ENCODE measurements around the gene SPATA21.
A peak's percentile ranks its signal among the peaks of the same experiment; 100 is the strongest.
"Not testable (repeated sequence)": the region's sequence is repeated elsewhere in the genome, so short reads cannot be mapped to it uniquely, and the experiment has no call there.

Gene SPATA21

DNA sequence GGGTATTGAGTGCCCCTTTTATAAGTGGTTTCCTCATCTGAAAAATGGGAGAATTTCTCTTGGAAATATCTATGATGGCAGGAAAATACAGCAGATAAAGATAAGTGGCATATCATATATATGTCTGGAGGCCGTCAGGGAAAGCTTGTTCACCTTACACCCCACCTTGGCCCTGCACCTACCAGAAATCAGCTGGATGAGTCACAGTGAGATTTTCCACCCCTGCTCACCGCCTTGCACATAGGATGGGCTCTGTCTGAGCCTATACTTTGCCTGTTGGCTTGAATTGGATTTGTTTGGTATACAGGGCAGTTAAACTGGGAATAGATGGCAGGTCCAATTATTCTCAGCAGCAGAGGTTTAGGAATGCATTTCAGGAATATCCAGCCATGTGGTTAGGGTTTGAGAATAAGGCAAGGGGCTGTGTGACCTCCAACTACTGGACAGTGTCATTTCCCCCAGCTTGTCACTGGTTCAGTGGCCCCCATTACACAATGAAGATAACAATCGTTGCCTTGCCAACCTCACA lies at the start of gene SPATA21:
TSS of gene SPATA21 (minus strand) at position 479 of the 529 bp plus-strand sequence. CDS start 6,053 bp downstream, outside the sequence.
- no peak within 1 kb of the TSS for H3K4me3 Mint-ChIP-seq
- intact Hi-C loops (cut with micrococcal nuclease): no loop called here
- peak within 1 kb of the TSS; percentile 95 for H3K27ac Mint-ChIP-seq
- peaks cover 17% of the 10 kb centered on the region for H3K36me3 Mint-ChIP-seq (ENCODE audit: low read depth)
- H3K4me1 Mint-ChIP-seq (ENCODE audit: low read depth): peaks cover 44% of the 10 kb centered on the region
- no peaks in the 10 kb centered on the region for H3K9me3 Mint-ChIP-seq
- H3K27me3 Mint-ChIP-seq: peaks cover 4% of the 10 kb centered on the region

GRCh38 chr1:16487011-16487410 lies 49.8 kb upstream of the SPATA21 start:
- H3K27ac Mint-ChIP-seq; H3K27me3 Mint-ChIP-seq; H3K9me3 Mint-ChIP-seq; H3K4me1 Mint-ChIP-seq (ENCODE audit: low read depth); H3K4me3 Mint-ChIP-seq; intact Hi-C loops (cut with micrococcal nuclease): not testable (repeated sequence)
- H3K36me3 Mint-ChIP-seq (ENCODE audit: low read depth): peaks cover 84% of the 10 kb centered on the region

DNA sequence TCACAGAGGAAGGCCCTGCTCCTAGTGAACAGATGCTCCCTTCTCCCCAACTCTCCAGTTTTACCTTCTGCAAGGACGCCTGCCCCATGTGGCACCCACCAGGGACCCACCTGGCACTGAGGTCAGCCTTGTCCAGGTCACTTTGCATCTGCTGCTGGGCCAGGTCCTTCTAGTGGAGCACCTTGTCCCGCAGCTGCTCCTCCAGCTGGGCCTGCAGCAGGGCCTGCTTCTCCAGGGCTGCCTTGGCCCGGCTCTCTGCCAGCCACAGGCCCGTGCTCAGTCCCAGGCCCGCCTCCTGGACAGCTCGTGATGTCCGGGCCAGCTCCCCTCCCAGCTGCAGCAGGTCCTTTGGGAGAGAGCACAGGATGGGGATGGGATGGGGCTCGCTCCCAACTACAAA lies 49.1 kb upstream of the SPATA21 start:
- H3K4me1 Mint-ChIP-seq (ENCODE audit: low read depth); intact Hi-C loops (cut with micrococcal nuclease); H3K27ac Mint-ChIP-seq: not testable (repeated sequence)

DNA sequence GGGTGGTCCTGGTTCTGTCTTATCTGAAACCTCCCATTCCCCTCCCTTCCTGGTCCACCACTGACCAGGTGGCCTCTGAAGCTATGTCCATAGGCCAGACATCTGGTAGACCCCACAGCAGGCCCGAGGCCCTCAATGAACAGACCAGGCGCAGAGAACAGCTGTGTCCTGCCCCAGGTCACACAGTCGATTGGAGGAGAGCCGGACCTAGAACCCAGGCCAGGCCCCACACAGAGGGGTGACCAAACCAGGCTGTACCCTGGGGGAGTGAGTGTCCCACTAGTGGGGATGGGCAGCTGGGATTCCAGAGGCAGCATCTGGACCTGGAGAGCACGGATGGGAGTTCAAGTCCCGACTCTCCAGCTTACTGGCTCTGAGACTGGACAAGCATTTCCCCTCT lies 47.7 kb upstream of the SPATA21 start:
- Mint-ChIP-seq H3K4me3 (no peak overlapping the region), H3K9me3 (no peaks in the 10 kb centered on the region), H3K27me3 (no peaks in the 10 kb centered on the region), H3K36me3 (ENCODE audit: low read depth) (peaks cover 89% of the 10 kb centered on the region), H3K27ac (no peak overlapping the region), H3K4me1 (ENCODE audit: low read depth) (no peaks in the 10 kb centered on the region)
- intact Hi-C loops (cut with micrococcal nuclease): no loop called here

More for the DNA sequence above, 49.1 kb upstream of the SPATA21 start:
- H3K9me3 Mint-ChIP-seq, H3K27me3 Mint-ChIP-seq, H3K4me3 Mint-ChIP-seq: not testable (repeated sequence)
- peaks cover 89% of the 10 kb centered on the region for H3K36me3 Mint-ChIP-seq (ENCODE audit: low read depth)

- peaks cover 89% of the 10 kb centered on the region for H3K36me3 Mint-ChIP-seq (ENCODE audit: low read depth)
- intact Hi-C loops (cut with micrococcal nuclease): no loop called here
- no peak overlapping the region for H3K27ac Mint-ChIP-seq
- no peaks in the 10 kb centered on the region for H3K4me1 Mint-ChIP-seq (ENCODE audit: low read depth)
- H3K4me3 Mint-ChIP-seq: no peak overlapping the region
- H3K9me3 Mint-ChIP-seq: no peaks in the 10 kb centered on the region
- H3K27me3 Mint-ChIP-seq: no peaks in the 10 kb centered on the region
These were observed 47.2 kb upstream of the SPATA21 start for GRCh38 chr1:16484501-16484835.

DNA sequence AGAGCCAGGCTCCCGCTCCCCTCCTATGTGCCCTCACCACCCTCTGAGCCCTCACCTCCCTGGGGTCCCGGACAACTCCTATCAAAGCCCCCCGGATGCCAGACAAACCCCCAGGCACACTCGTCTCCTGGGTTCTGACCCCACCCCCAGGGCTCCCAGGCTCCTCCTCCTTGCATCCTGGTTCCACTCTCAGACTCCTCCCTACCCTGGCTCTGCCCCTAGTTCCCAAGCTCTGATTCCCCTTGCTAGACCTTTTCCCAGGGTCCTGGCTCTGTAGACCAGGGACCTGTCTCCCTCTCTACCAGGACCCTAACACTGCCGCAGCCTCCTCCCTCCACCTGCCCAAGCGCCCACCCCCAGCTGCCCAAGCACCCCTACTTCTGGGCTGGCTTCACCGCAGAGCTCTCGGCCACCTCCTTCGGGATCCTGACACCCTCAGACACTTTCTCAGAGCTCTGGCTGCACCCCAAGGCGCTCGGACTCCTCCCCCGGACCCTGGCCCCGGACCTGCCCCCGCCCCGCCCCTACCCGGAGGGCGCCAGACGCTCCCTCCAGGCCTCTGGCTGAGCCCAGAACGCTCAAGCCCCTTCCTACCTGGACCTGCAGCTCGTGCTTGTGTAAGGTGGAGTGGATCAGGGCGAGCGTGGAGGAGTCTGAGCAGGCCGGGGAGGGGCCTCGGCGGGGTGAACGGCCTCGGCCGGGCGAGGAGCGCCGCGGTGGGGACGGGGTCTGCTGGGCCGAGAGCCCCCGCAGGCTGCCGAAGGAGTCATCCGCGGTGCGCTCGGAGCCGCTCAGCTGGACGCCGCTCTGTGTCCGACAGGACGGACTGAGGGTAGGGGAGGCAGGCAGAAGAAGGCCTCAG lies 46.6 kb upstream of the SPATA21 start:
- H3K27ac Mint-ChIP-seq; H3K27me3 Mint-ChIP-seq; H3K9me3 Mint-ChIP-seq; H3K4me1 Mint-ChIP-seq (ENCODE audit: low read depth); H3K4me3 Mint-ChIP-seq; intact Hi-C loops (cut with micrococcal nuclease): not testable (repeated sequence)
- peaks cover 90% of the 10 kb centered on the region for H3K36me3 Mint-ChIP-seq (ENCODE audit: low read depth)

DNA sequence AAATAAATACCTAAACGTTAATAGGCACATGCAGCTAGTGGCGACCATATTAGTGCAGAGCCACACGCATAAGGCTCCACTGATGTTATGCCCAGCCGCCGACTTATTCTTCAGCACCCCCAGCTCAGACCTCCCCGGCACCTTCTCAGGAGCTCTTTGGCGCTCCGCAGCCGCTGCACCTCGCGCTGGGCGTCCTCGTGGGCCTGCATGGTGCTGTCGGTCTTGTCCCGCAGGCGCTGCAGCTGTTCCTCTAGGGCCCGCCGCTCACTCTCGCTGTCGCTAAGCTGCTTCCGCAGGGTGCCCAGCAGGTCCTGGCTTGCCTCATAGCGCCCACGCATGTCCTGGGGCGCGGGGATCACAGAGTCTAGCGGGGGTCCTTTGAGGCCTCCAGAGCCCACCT lies 45.9 kb upstream of the SPATA21 start:
- H3K9me3 Mint-ChIP-seq; intact Hi-C loops (cut with micrococcal nuclease); H3K27me3 Mint-ChIP-seq; H3K4me1 Mint-ChIP-seq (ENCODE audit: low read depth); H3K4me3 Mint-ChIP-seq; H3K27ac Mint-ChIP-seq: not testable (repeated sequence)
- H3K36me3 Mint-ChIP-seq (ENCODE audit: low read depth): peaks cover 90% of the 10 kb centered on the region

DNA sequence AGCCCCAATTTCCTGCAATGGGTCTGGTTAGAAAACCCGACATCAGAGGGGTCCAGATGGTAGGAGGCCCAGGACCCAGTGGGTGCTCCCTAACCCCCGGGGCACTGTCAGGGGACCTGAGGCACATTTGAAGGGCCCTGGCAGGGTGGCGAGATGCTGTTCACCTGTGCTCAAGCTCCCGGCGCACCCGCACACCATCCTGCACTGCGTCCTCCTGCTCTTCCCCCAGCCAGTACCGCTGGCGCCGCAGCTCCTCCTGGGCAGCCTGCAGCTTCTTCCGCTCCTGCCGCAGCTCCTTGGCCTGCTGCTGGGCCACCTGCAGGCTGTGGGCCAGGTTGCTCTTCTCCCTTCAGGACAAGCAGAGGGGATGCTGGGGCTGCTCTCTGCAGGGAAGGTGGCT lies 40.9 kb upstream of the SPATA21 start:
- Mint-ChIP-seq H3K9me3 (no peaks in the 10 kb centered on the region), H3K36me3 (ENCODE audit: low read depth) (peaks cover 97% of the 10 kb centered on the region), H3K4me3 (no peak overlapping the region), H3K27me3 (no peaks in the 10 kb centered on the region), H3K4me1 (ENCODE audit: low read depth) (peaks cover 9% of the 10 kb centered on the region), H3K27ac (peak overlapping the region; percentile 7)
- intact Hi-C loops (cut with micrococcal nuclease): no loop called here

DNA sequence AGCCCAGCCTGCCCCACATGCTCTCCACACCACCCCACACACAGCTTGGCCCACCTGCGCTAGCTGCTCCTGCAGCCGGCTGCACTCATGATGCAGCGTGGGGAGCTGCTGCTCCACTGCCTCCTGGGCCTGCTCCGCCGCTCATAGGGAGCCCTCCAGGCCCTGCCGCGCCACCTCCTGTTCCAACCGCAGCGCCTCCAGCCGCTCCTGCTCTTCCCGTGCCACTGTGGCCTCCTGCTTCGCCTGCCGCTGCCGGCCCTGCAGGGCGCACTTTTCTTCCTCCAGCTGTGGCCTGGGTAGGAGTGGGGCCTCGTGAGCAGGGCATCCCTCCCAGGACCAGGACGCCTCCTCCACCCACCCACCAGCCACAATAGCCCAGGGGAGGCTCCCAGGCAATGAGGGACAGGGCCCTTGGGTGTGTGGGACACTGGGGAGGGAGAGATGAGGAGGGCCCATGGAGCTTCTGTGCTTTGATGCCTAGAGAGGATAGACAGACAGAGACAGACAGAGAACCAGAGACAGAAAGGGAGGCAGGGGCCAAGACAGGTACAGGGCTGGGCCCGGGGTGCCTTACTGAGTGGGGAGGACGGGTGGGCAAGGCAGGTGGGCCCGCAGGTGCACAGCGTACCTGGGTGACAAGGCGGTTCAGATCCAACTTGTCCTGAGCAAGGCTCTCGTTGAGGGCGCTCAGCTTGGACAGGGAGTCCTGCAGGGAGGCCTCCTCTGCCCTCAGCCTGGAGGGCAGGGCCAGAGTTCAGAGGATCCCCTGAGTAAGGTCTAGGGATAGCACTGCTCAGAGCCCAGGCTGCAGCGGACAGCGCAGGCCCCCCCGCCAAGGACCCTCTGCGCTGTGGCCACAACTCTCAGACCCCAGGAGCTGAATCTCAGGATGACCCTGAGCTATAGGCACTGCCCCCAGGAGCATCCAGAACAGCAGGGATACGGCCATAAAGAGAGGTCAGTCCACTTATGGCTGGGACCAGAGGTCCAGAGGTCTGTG lies 38.8 kb upstream of the SPATA21 start:
- H3K36me3 Mint-ChIP-seq (ENCODE audit: low read depth): peaks cover 98% of the 10 kb centered on the region
- H3K4me3 Mint-ChIP-seq; H3K27me3 Mint-ChIP-seq; intact Hi-C loops (cut with micrococcal nuclease); H3K9me3 Mint-ChIP-seq; H3K27ac Mint-ChIP-seq; H3K4me1 Mint-ChIP-seq (ENCODE audit: low read depth): not testable (repeated sequence)

- H3K27ac Mint-ChIP-seq; H3K4me1 Mint-ChIP-seq (ENCODE audit: low read depth); H3K27me3 Mint-ChIP-seq; intact Hi-C loops (cut with micrococcal nuclease); H3K4me3 Mint-ChIP-seq; H3K9me3 Mint-ChIP-seq: not testable (repeated sequence)
- peaks cover 95% of the 10 kb centered on the region for H3K36me3 Mint-ChIP-seq (ENCODE audit: low read depth)
These were observed 37.7 kb upstream of the SPATA21 start for GRCh38 chr1:16474891-16475290.

DNA sequence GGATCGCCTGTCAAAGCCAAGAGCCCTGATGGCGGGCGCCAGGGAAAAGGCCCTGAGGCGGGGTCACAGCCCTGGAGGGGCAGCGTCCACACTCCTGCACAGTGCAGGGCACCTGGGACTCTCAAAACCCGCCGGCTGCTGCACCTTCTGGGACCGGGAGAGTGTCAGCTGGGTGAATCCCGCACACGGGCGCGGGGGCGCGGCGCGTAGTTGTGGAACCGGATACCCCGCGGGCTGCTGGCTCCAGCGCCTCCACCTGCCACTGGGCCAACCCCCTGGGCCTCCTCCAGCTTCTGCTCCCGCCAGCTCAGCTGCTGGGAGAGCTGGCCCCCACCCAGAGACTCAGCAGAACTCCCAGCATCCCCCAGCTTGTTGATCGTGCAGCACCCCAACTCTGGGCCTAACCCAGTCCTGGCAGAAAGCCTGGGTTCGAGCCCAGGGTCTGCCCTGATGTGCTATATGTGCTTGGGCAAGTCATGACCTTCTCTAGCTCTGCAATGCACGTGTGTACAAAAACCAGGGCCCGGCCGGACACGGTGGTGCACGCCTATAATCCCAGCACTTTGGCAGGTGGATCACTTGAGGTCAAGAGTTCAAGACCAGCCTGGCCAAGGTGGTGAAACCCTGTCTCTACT lies 37.1 kb upstream of the SPATA21 start:
- intact Hi-C loops (cut with micrococcal nuclease): no loop called here
- H3K9me3 Mint-ChIP-seq: no peaks in the 10 kb centered on the region
- H3K36me3 Mint-ChIP-seq (ENCODE audit: low read depth): peaks cover 94% of the 10 kb centered on the region
- H3K27ac Mint-ChIP-seq: no peak overlapping the region
- no peaks in the 10 kb centered on the region for H3K27me3 Mint-ChIP-seq
- H3K4me1 Mint-ChIP-seq (ENCODE audit: low read depth): peaks cover 9% of the 10 kb centered on the region
- H3K4me3 Mint-ChIP-seq: no peak overlapping the region

DNA sequence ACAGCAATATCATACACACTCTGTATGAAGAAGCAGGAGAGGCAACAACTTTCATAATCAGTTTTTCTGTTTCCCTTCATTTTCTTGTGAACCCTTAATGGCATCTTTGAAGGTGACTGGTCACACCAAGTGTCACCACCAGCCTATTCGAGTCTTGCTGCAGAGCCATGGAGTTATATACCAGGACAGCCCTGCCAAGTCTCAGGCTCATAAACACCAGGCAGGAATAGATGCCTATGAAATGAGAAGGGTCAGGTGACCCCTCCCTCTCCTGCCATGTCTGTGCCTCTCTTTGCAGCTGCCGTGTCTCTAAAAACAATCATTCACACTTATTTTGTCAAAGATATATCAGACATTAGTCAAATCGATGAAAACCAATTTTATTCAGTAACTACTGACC lies 31.3 kb upstream of the SPATA21 start:
- Mint-ChIP-seq H3K9me3 (no peaks in the 10 kb centered on the region), H3K27me3 (no peaks in the 10 kb centered on the region)
- intact Hi-C loops (cut with micrococcal nuclease): no loop called here

GRCh38 chr1:16464917-16465625 lies 27.8 kb upstream of the SPATA21 start:
- intact Hi-C loops (cut with micrococcal nuclease): no loop called here
- H3K27ac Mint-ChIP-seq: no peak overlapping the region
- H3K4me1 Mint-ChIP-seq (ENCODE audit: low read depth): peaks cover 18% of the 10 kb centered on the region
- H3K4me3 Mint-ChIP-seq: no peak overlapping the region
- H3K27me3 Mint-ChIP-seq: no peaks in the 10 kb centered on the region
- no peaks in the 10 kb centered on the region for H3K9me3 Mint-ChIP-seq
- H3K36me3 Mint-ChIP-seq (ENCODE audit: low read depth): peaks cover 96% of the 10 kb centered on the region

More for the DNA sequence above, 31.3 kb upstream of the SPATA21 start:
- Mint-ChIP-seq H3K36me3 (ENCODE audit: low read depth) (peaks cover 93% of the 10 kb centered on the region), H3K4me3 (no peak overlapping the region), H3K27ac (no peak overlapping the region), H3K4me1 (ENCODE audit: low read depth) (no peaks in the 10 kb centered on the region)

Measured in dendritic cell treated with granulocyte-macrophage colony-stimulating factor and Interleukin-4, amounts not matched to agents 40 ng/mL and 50 ng/mL, for 4 days (primary cell).